Type B pancreatic cell (in vitro differentiated cells): Measurements from ENCODE around the gene MMP14. TPM values are rescaled to one million over a fixed set of nuclear protein-coding genes. Genes with fewer than 3 reads are reported as not detected.

ENCODE experiments used
- DNase-seq: peaks from one replicate; pipeline ENCODE4 v3.0.0; 2021; ENCODE audit warnings: mixed read lengths; ENCODE audit not compliant: unreplicated experiment; ENCODE audit errors: extremely low spot score
- H3K27ac Mint-ChIP-seq: 2 replicates; pipeline ENCODE4 v1.8.0; 2021; ENCODE audit warnings: mild to moderate bottlenecking, mixed read lengths
- H3K27me3 Mint-ChIP-seq: 2 replicates; pipeline ENCODE4 v1.8.0; 2021; ENCODE audit warnings: mixed read lengths
- H3K36me3 Mint-ChIP-seq: 2 replicates; pipeline ENCODE4 v1.8.0; 2021; ENCODE audit warnings: mixed read lengths
- H3K4me1 Mint-ChIP-seq: one replicate; pipeline ENCODE4 v1.8.0; 2021; ENCODE audit warnings: mixed read lengths; ENCODE audit not compliant: unreplicated experiment
- H3K4me3 Mint-ChIP-seq: 2 replicates; pipeline ENCODE4 v1.8.0; 2021; ENCODE audit warnings: mild to moderate bottlenecking, mixed read lengths
- H3K9me3 Mint-ChIP-seq: 2 replicates; pipeline ENCODE4 v1.8.0; 2021; ENCODE audit warnings: mixed read lengths
- CTCF ChIP-seq: fragments of 200-600 bp; sonication (generic); conservative IDR thresholded peaks from 2 replicates; pipeline ENCODE4 v1.5.0; 2021; ENCODE audit warnings: antibody characterized with exemption, mild to moderate bottlenecking
- total RNA-seq: library from RNA; stranded (reverse); gene quantifications from 2 replicates; pipeline ENCODE4 v1.2.1, GENCODE V29; 2021; ENCODE audit warnings: low replicate concordance

Gene MMP14
- total RNA-seq, 1 donor from 2014 or later, result 137 TPM

- H3K4me1 Mint-ChIP-seq, result peaks cover 14% of the 10 kb centered on the region
Observed at GRCh38 chr14:22870811-22871223, 34.4 kb downstream of the MMP14 start.

GRCh38 chr14:22871224-22872032, 35.0 kb downstream of the MMP14 start, which contains the start of gene LRP10:
Gene LRP10 (plus strand): TSS chr14:22871740. CDS start chr14:22872304, 564 bp downstream.
- Mint-ChIP-seq H3K27me3 (no peaks in the 10 kb centered on the region), H3K4me1 (peaks cover 14% of the 10 kb centered on the region), H3K27ac (peak within 1 kb of the TSS; percentile 99), H3K4me3 (peak within 1 kb of the TSS; percentile 98), H3K9me3 (no peaks in the 10 kb centered on the region), H3K36me3 (peaks cover 9% of the 10 kb centered on the region)
- TF ChIP-seq CTCF, result no peak
- peak; percentile 87 for DNase-seq

More at GRCh38 chr14:22870811-22871223, 34.4 kb downstream of the MMP14 start:
- Mint-ChIP-seq H3K9me3 (no peaks in the 10 kb centered on the region), H3K4me3 (peak overlapping the region; percentile 98), H3K27me3 (no peaks in the 10 kb centered on the region), H3K27ac (peak overlapping the region; percentile 99), H3K36me3 (peaks cover 9% of the 10 kb centered on the region)
- TF ChIP-seq CTCF, result no peak
- DNase-seq, result no peak

- Mint-ChIP-seq H3K27ac (peak overlapping the region; percentile 99), H3K4me3 (peak overlapping the region; percentile 98)
Observed at GRCh38 chr14:22872033-22872832, 35.8 kb downstream of the MMP14 start.

GRCh38 chr14:22872833-22873520, 36.6 kb downstream of the MMP14 start:
- Mint-ChIP-seq H3K4me3 (peak overlapping the region; percentile 91), H3K9me3 (no peaks in the 10 kb centered on the region), H3K4me1 (peaks cover 14% of the 10 kb centered on the region), H3K27me3 (no peaks in the 10 kb centered on the region), H3K27ac (peak overlapping the region; percentile 93), H3K36me3 (peaks cover 11% of the 10 kb centered on the region)
- TF ChIP-seq CTCF, result peak; percentile 30
- DNase-seq, result no peak

More at GRCh38 chr14:22872033-22872832, 35.8 kb downstream of the MMP14 start:
- H3K36me3 Mint-ChIP-seq, result peaks cover 9% of the 10 kb centered on the region
- H3K27me3 Mint-ChIP-seq, result no peaks in the 10 kb centered on the region
- H3K4me1 Mint-ChIP-seq, result peaks cover 14% of the 10 kb centered on the region
- DNase-seq, result peak; percentile 87
- no peaks in the 10 kb centered on the region for H3K9me3 Mint-ChIP-seq
- peak; percentile 97 for TF ChIP-seq CTCF

GRCh38 chr14:22875003-22875747, 38.8 kb downstream of the MMP14 start:
- DNase-seq, result no peak
- H3K27ac Mint-ChIP-seq, result no peak overlapping the region
- TF ChIP-seq CTCF, result no peak
- H3K4me3 Mint-ChIP-seq, result no peak overlapping the region
- H3K27me3 Mint-ChIP-seq, result no peaks in the 10 kb centered on the region
- peaks cover 14% of the 10 kb centered on the region for H3K4me1 Mint-ChIP-seq
- H3K9me3 Mint-ChIP-seq, result no peaks in the 10 kb centered on the region
- peaks cover 20% of the 10 kb centered on the region for H3K36me3 Mint-ChIP-seq
